NCI-H774 (cell line): ENCODE measurements around the gene CDH2.

ENCODE experiments used
- DNase-seq: peaks from one replicate; lab custom pipeline; 2025; lab: John Stamatoyannopoulos, UW

Gene CDH2

GRCh38 chr18:27994571-27994970 is 182.4 kb downstream of the CDH2 start:
- no peak for DNase-seq

GRCh38 chr18:27991391-27991790 is 185.5 kb downstream of the CDH2 start:
- no peak for DNase-seq

GRCh38 chr18:27985832-27986231 is 191.1 kb downstream of the CDH2 start:
- DNase-seq: no peak

- no peak for DNase-seq
These were observed 193.2 kb downstream of the CDH2 start for GRCh38 chr18:27983780-27984179.

GRCh38 chr18:27976806-27977408 is 200.0 kb downstream of the CDH2 start:
- no peak for DNase-seq

GRCh38 chr18:27970321-27970720 is 206.6 kb downstream of the CDH2 start:
- DNase-seq: no peak

GRCh38 chr18:27969206-27969605 is 207.7 kb downstream of the CDH2 start:
- no peak for DNase-seq

GRCh38 chr18:27967913-27968824 is 208.8 kb downstream of the CDH2 start:
- no peak for DNase-seq

GRCh38 chr18:27966881-27967280 is 210.0 kb downstream of the CDH2 start:
- DNase-seq: no peak

- DNase-seq: no peak
These were observed 212.1 kb downstream of the CDH2 start for GRCh38 chr18:27964811-27965210.

- DNase-seq: no peak
These were observed 217.8 kb downstream of the CDH2 start for GRCh38 chr18:27959101-27959500.

GRCh38 chr18:27956001-27956640 is 220.8 kb downstream of the CDH2 start:
- no peak for DNase-seq

- no peak for DNase-seq
These were observed 222.7 kb downstream of the CDH2 start for GRCh38 chr18:27954226-27954625.

- DNase-seq: no peak
These were observed 224.2 kb downstream of the CDH2 start for GRCh38 chr18:27952741-27953140.

- no peak for DNase-seq
These were observed 226.2 kb downstream of the CDH2 start for GRCh38 chr18:27950648-27951228.

GRCh38 chr18:27948986-27949385 is 227.9 kb downstream of the CDH2 start:
- DNase-seq: no peak

GRCh38 chr18:27942706-27943105 is 234.2 kb downstream of the CDH2 start:
- DNase-seq: no peak

GRCh38 chr18:27931535-27931934 is 245.4 kb downstream of the CDH2 start:
- no peak for DNase-seq

GRCh38 chr18:27922780-27923179 is 254.2 kb downstream of the CDH2 start:
- DNase-seq: no peak

- no peak for DNase-seq
These were observed 254.8 kb downstream of the CDH2 start for GRCh38 chr18:27921904-27922751.

GRCh38 chr18:27921392-27921791 is 255.5 kb downstream of the CDH2 start:
- DNase-seq: no peak

- no peak for DNase-seq
These were observed 256.1 kb downstream of the CDH2 start for GRCh38 chr18:27920836-27921235.
